GM12878 (cell line): Measurements from ENCODE around the gene RAPGEF1.

ENCODE experiments used
- EGR1 ChIP-seq, 2 experiments: IDR thresholded peaks; 1 replicate in 1 of 2; 2 replicates in 1 of 2; pipeline ENCODE4 v1.6.1; 2011 to 2012; ENCODE audit warnings: low read depth in 2 of 2, low read length in 2 of 2, borderline replicate concordance in 1 of 2, mild to moderate bottlenecking in 1 of 2, moderate library complexity in 1 of 2
- EP300 ChIP-seq, 2 experiments: fragments of 150-350 bp in 1 of 2; IDR thresholded peaks; 2 replicates each; pipeline ENCODE4 v1.6.1; 2011 to 2012; ENCODE audit warnings: low read depth in 2 of 2, low read length in 2 of 2, borderline replicate concordance in 1 of 2, improper control_type of control experiment in 1 of 2, inconsistent platforms in 1 of 2; ENCODE audit not compliant: control insufficient read depth in 1 of 2
- JUND ChIP-seq: IDR thresholded peaks from 2 replicates; pipeline ENCODE4 v1.6.1; 2012; ENCODE audit warnings: low read depth, mild to moderate bottlenecking, low read length, improper control_type of control experiment, moderate library complexity
- PBX3 ChIP-seq: IDR thresholded peaks from 2 replicates; pipeline ENCODE4 v1.6.1; 2011; ENCODE audit warnings: mild to moderate bottlenecking, low read depth, low read length, moderate library complexity; ENCODE audit not compliant: insufficient replicate concordance
- POLR2AphosphoS5 ChIP-seq: IDR thresholded peaks from 2 replicates; pipeline ENCODE4 v1.6.1; 2011; ENCODE audit warnings: mild to moderate bottlenecking, low read length, inconsistent platforms
- RFX5 ChIP-seq: IDR thresholded peaks from 2 replicates; pipeline ENCODE4 v1.6.1; 2011; ENCODE audit warnings: low read depth, low read length, improper control_type of control experiment
- RUNX3 ChIP-seq: IDR thresholded peaks from 2 replicates; pipeline ENCODE4 v1.6.1; 2012; ENCODE audit warnings: low read length, inconsistent platforms
- SIN3A ChIP-seq: IDR thresholded peaks from 2 replicates; pipeline ENCODE4 v1.6.1; 2012; ENCODE audit warnings: low read depth, low read length, improper control_type of control experiment
- SUZ12 ChIP-seq: fragments of 200-600 bp; sonication (generic); IDR thresholded peaks from one replicate; pipeline ENCODE4 v1.6.1; 2018; ENCODE audit warnings: antibody characterized with exemption, mild to moderate bottlenecking; ENCODE audit not compliant: unreplicated experiment
- TF ChIP-seq, protein P1 (sequence below), 3 experiments: IDR thresholded peaks in 2 of 3; conservative IDR thresholded peaks in 1 of 3; 2 replicates each; pipeline ENCODE4 v1.5.1; 2011; ENCODE audit warnings: low read depth in 3 of 3, low read length in 3 of 3, mild to moderate bottlenecking in 3 of 3, control low read depth in 2 of 3, moderate library complexity in 2 of 3, inconsistent platforms in 1 of 3, mixed read lengths in 1 of 3; ENCODE audit not compliant: control insufficient read depth in 2 of 3, insufficient read depth in 1 of 3; ENCODE audit errors: extremely low read depth in 1 of 3

- TF ChIP-seq EP300 (IDR thresholded peaks at IDR 0.05; ENCODE audit: borderline replicate concordance in 1 of 2, control insufficient read depth in 1 of 2, low read depth in 2 of 2, low read length in 2 of 2) (no peak), EGR1 (IDR thresholded peaks at IDR 0.05; ENCODE audit: borderline replicate concordance in 1 of 2, low read depth in 2 of 2, low read length in 2 of 2) (no peak), SIN3A (no peak), RFX5 (no peak), PBX3 (no peak), POLR2AphosphoS5 (no peak), SUZ12 (no peak), RUNX3 (no peak), JUND (no peak)
- TF ChIP-seq, protein P1, sequence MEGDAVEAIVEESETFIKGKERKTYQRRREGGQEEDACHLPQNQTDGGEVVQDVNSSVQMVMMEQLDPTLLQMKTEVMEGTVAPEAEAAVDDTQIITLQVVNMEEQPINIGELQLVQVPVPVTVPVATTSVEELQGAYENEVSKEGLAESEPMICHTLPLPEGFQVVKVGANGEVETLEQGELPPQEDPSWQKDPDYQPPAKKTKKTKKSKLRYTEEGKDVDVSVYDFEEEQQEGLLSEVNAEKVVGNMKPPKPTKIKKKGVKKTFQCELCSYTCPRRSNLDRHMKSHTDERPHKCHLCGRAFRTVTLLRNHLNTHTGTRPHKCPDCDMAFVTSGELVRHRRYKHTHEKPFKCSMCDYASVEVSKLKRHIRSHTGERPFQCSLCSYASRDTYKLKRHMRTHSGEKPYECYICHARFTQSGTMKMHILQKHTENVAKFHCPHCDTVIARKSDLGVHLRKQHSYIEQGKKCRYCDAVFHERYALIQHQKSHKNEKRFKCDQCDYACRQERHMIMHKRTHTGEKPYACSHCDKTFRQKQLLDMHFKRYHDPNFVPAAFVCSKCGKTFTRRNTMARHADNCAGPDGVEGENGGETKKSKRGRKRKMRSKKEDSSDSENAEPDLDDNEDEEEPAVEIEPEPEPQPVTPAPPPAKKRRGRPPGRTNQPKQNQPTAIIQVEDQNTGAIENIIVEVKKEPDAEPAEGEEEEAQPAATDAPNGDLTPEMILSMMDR (IDR thresholded peaks at IDR 0.05 in 2 of 3, conservative IDR thresholded peaks at IDR 0.05 in 1 of 3; ENCODE audit: control insufficient read depth in 2 of 3, extremely low read depth in 1 of 3, insufficient read depth in 1 of 3, low read depth in 3 of 3, low read length in 3 of 3) = no peak
Measured at GRCh38 chr9:131697097-131697496, 42.8 kb downstream of the RAPGEF1 start.
